ENCODE measurements around the gene TPR. TPM values are rescaled to one million over a fixed set of nuclear protein-coding genes. Genes with fewer than 3 reads are reported as not detected.

The TPR gene
- total RNA-seq, 1 donor from 2014 or later: 111 TPM

DNA sequence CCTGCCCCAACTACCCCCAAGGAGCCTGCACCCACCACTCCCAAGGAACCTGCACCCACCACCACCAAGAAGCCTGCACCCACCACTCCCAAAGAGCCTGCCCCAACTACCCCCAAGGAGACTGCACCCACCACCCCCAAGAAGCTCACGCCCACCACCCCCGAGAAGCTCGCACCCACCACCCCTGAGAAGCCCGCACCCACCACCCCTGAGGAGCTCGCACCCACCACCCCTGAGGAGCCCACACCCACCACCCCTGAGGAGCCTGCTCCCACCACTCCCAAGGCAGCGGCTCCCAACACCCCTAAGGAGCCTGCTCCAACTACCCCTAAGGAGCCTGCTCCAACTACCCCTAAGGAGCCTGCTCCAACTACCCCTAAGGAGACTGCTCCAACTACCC, 67.6 kb downstream of the TPR start:
- TF ChIP-seq, protein P1, sequence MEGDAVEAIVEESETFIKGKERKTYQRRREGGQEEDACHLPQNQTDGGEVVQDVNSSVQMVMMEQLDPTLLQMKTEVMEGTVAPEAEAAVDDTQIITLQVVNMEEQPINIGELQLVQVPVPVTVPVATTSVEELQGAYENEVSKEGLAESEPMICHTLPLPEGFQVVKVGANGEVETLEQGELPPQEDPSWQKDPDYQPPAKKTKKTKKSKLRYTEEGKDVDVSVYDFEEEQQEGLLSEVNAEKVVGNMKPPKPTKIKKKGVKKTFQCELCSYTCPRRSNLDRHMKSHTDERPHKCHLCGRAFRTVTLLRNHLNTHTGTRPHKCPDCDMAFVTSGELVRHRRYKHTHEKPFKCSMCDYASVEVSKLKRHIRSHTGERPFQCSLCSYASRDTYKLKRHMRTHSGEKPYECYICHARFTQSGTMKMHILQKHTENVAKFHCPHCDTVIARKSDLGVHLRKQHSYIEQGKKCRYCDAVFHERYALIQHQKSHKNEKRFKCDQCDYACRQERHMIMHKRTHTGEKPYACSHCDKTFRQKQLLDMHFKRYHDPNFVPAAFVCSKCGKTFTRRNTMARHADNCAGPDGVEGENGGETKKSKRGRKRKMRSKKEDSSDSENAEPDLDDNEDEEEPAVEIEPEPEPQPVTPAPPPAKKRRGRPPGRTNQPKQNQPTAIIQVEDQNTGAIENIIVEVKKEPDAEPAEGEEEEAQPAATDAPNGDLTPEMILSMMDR (conservative IDR thresholded peaks at IDR 0.05): no peak
- no peak overlapping the region for H3K4me3 Mint-ChIP-seq
- peaks cover 3% of the 10 kb centered on the region for H3K27me3 Mint-ChIP-seq
- H3K4me1 Mint-ChIP-seq (ENCODE audit: unreplicated experiment): no peaks in the 10 kb centered on the region
- no peak overlapping the region for H3K27ac Mint-ChIP-seq
- DNase-seq (ENCODE audit: extremely low spot score, unreplicated experiment): no peak
- no peaks in the 10 kb centered on the region for H3K9me3 Mint-ChIP-seq
- peaks cover 3% of the 10 kb centered on the region for H3K36me3 Mint-ChIP-seq

DNA sequence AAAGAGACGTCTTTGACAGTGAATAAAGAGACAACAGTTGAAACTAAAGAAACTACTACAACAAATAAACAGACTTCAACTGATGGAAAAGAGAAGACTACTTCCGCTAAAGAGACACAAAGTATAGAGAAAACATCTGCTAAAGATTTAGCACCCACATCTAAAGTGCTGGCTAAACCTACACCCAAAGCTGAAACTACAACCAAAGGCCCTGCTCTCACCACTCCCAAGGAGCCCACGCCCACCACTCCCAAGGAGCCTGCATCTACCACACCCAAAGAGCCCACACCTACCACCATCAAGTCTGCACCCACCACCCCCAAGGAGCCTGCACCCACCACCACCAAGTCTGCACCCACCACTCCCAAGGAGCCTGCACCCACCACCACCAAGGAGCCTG, 68.5 kb downstream of the TPR start:
- DNase-seq (ENCODE audit: extremely low spot score, unreplicated experiment): no peak

DNA sequence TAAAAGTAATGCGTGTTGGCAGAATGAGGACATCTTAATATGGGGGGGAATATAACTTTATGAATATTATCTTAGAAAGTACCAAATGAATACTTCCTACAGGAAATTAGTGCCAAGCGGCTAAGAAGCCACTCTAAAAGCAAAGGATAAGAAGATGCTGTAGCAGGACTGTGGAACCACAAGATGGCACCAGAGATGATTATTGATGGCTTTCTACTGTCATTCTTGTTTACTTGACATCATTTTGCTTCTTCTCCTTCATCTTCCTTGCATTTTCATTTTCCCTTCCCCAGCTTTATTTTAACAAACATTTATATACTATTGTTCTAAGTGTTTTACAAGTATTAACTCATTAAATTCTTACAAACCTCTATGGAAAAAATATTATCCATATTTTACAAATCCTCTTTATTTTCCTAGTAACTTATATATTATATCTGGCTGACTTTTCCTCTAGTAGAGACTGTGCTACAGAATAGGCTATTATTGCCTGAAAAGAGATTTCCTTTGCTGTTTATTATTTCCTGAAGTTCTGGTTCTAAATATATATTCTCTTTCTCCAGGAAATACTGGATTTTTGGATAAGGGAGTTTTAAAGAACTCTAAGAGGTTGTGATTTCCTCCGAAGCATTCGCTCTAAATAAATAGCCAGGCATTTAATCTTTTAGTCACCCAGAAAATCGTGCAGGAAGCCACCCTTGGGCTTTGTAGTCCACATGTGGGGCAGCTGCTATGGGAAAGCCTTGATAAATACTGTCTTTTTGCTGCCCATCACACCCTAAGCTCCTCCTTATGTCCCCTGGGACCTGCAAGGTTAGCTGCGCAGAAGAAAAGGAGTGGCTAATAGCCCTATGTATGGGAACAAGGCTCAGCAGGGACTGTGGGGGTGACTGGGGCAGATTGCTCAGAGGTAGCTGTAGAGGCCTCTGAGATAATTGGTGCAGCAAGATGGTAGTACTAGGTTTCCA, 69.8 kb downstream of the TPR start:
- TF ChIP-seq, protein P1 (conservative IDR thresholded peaks at IDR 0.05): peak; percentile 74
- no peaks in the 10 kb centered on the region for H3K9me3 Mint-ChIP-seq
- no peak overlapping the region for H3K4me3 Mint-ChIP-seq
- H3K4me1 Mint-ChIP-seq (ENCODE audit: unreplicated experiment): no peaks in the 10 kb centered on the region
- H3K36me3 Mint-ChIP-seq: peaks cover 3% of the 10 kb centered on the region
- no peak for DNase-seq (ENCODE audit: extremely low spot score, unreplicated experiment)
- H3K27ac Mint-ChIP-seq: no peak overlapping the region
- peaks cover 3% of the 10 kb centered on the region for H3K27me3 Mint-ChIP-seq

More for the DNA sequence above, 68.5 kb downstream of the TPR start:
- no peak overlapping the region for H3K4me3 Mint-ChIP-seq
- no peaks in the 10 kb centered on the region for H3K9me3 Mint-ChIP-seq
- TF ChIP-seq, protein P1 (conservative IDR thresholded peaks at IDR 0.05): no peak
- H3K4me1 Mint-ChIP-seq (ENCODE audit: unreplicated experiment): no peaks in the 10 kb centered on the region
- H3K36me3 Mint-ChIP-seq: peaks cover 3% of the 10 kb centered on the region
- peaks cover 3% of the 10 kb centered on the region for H3K27me3 Mint-ChIP-seq
- H3K27ac Mint-ChIP-seq: no peak overlapping the region

DNA sequence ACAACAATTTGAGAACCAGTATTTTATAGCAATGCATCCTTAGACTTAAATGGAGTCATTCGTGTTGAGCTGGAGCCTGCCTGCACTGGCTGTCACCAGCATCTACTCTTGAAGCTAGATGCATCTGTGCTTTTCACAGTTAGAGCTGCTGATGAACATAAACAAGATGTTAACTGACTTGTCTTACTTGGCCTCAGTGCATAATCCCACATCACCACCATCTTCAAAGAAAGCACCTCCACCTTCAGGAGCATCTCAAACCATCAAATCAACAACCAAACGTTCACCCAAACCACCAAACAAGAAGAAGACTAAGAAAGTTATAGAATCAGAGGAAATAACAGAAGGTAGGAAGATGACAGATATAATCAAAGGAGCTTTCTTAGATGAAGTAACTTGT, 71.1 kb downstream of the TPR start:
- TF ChIP-seq, protein P1 (conservative IDR thresholded peaks at IDR 0.05): no peak
- H3K9me3 Mint-ChIP-seq: no peaks in the 10 kb centered on the region
- H3K27ac Mint-ChIP-seq: no peak overlapping the region
- DNase-seq (ENCODE audit: extremely low spot score, unreplicated experiment): no peak
- no peaks in the 10 kb centered on the region for H3K4me1 Mint-ChIP-seq (ENCODE audit: unreplicated experiment)
- H3K4me3 Mint-ChIP-seq: no peak overlapping the region
- H3K36me3 Mint-ChIP-seq: no peaks in the 10 kb centered on the region
- peaks cover 3% of the 10 kb centered on the region for H3K27me3 Mint-ChIP-seq

DNA sequence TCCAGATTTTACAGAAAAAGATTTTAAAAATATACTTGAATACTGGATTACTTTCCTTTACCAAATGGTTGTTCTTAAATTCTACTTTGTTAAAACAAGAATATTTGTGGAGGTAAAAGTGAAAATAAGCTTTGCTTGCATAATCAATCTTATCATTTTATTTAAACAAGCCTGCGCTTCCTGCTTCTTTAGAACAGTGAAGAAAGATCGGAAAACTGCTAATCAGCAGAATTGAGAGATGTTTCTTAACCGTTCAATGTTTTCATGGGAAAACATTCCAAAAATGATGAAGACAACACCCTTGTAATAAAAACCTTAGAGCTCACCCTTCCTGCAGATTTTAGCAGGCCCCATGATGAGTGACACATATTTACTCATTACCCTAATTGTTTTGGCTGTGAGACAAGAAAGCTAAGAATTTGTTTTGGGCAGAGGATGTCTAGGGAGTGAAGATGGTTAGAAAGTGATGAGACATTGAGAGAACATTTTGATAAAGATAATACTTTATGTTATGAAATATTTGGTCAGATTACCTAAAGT, 72.6 kb downstream of the TPR start:
- TF ChIP-seq, protein P1 (conservative IDR thresholded peaks at IDR 0.05): no peak
- H3K4me1 Mint-ChIP-seq (ENCODE audit: unreplicated experiment): no peaks in the 10 kb centered on the region

More for the DNA sequence above, 72.6 kb downstream of the TPR start:
- H3K27ac Mint-ChIP-seq: no peak overlapping the region
- no peaks in the 10 kb centered on the region for H3K9me3 Mint-ChIP-seq
- no peaks in the 10 kb centered on the region for H3K36me3 Mint-ChIP-seq
- no peak for DNase-seq (ENCODE audit: extremely low spot score, unreplicated experiment)
- H3K27me3 Mint-ChIP-seq: peaks cover 3% of the 10 kb centered on the region
- H3K4me3 Mint-ChIP-seq: no peak overlapping the region

Data from type B pancreatic cell (in vitro differentiated cells).